Erythroblast (primary cell): ENCODE measurements around the gene GPHN.

Experiments
- GATA1 ChIP-seq: IDR thresholded peaks from 2 replicates; pipeline ENCODE4 v1.6.1; 2011; ENCODE audit warnings: low read depth, mild to moderate bottlenecking, control low read depth, low read length, moderate library complexity
- POLR2A ChIP-seq: IDR thresholded peaks from 2 replicates; pipeline ENCODE4 v1.6.1; 2011; ENCODE audit warnings: mild to moderate bottlenecking, low read length

DNA sequence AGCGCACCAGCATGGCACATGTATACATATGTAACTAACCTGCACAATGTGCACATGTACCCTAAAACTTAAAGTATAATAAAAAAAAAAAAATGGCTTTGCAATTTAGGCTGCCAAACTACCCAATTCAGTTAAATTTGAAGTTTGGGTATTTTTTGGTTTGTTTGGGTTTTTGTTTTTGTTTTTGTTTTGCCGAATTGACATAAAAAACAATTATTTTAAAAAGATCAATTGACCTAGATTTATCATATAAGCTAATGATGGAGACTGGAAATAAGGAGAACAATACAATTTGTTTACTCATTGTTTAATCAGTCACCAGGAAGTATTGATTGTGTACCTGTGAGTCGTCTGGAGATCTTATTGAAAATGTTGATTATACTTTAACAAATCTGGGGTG, 619.2 kb downstream of the GPHN start:
- TF ChIP-seq POLR2A (no peak), GATA1 (no peak)
